OCI-LY7 (cell line): ENCODE data around the gene DGLUCY. TPM values are rescaled to one million over a fixed set of nuclear protein-coding genes. Genes with fewer than 3 reads are reported as not detected.

Source experiments
- BruUV-seq: library from RNA; stranded (reverse); fragments of 400-500 nt; replicated peaks from 2 replicates; lab custom pipeline; 2021; lab: Mats Ljungman, UMichigan
- CTCF ChIA-PET: fragments of 300-600 bp; sonication (Branson Sonifier 250); formaldehyde crosslinking; loops from one replicate; lab custom pipeline; 2022; ENCODE audit warnings: antibody characterized with exemption; ENCODE audit not compliant: unreplicated experiment; lab: Charles Lee
- POLR2A ChIA-PET: fragments of 300-600 bp; sonication (Branson Sonifier 250); formaldehyde crosslinking; loops from one replicate; lab custom pipeline; 2022; ENCODE audit warnings: antibody characterized with exemption; lab: Charles Lee
- DNase-seq: peaks from one replicate; pipeline ENCODE4 v3.0.0-alpha.2; 2015; ENCODE audit warnings: low spot score
- H2AFZ ChIP-seq: fragments of 200-600 bp; sonication (generic), shearing (Covaris generic); 2 replicates; pipeline ENCODE4 v1.6.1; 2014; ENCODE audit warnings: mild to moderate bottlenecking, antibody characterized with exemption, low read length, moderate library complexity
- H3K27ac ChIP-seq: fragments of 200-600 bp; sonication (generic); 2 replicates; pipeline ENCODE4 v1.5.1; 2014; ENCODE audit warnings: mixed run types, low read depth, mild to moderate bottlenecking, moderate library complexity, low read length, inconsistent platforms; ENCODE audit not compliant: poor library complexity, severe bottlenecking
- H3K36me3 ChIP-seq: fragments of 200-600 bp; sonication (generic); 2 replicates; pipeline ENCODE4 v1.6.1; 2014; ENCODE audit warnings: mild to moderate bottlenecking, antibody characterized with exemption, low read length, moderate library complexity, mixed read lengths; ENCODE audit not compliant: insufficient read depth
- H3K4me1 ChIP-seq: fragments of 200-600 bp; sonication (generic); 2 replicates; pipeline ENCODE4 v1.5.1; 2014; ENCODE audit warnings: mild to moderate bottlenecking, low read length; ENCODE audit not compliant: insufficient read depth, poor library complexity, severe bottlenecking
- H3K4me2 ChIP-seq: fragments of 200-600 bp; sonication (generic); 2 replicates; pipeline ENCODE4 v1.6.1; 2014; ENCODE audit warnings: mild to moderate bottlenecking, low read length
- H3K4me3 ChIP-seq: fragments of 200-600 bp; sonication (generic); 2 replicates; pipeline ENCODE4 v1.5.1; 2014; ENCODE audit warnings: mild to moderate bottlenecking, low read depth, low read length; ENCODE audit not compliant: poor library complexity, severe bottlenecking
- H3K79me2 ChIP-seq: fragments of 200-600 bp; sonication (generic); 2 replicates; pipeline ENCODE4 v1.6.1; 2016; ENCODE audit warnings: low read depth, mild to moderate bottlenecking, low read length, moderate library complexity, mixed read lengths; ENCODE audit not compliant: insufficient read depth
- H3K9me2 ChIP-seq: fragments of 200-600 bp; sonication (generic); 2 replicates; pipeline ENCODE4 v1.6.1; 2016; ENCODE audit warnings: mild to moderate bottlenecking, low read length, mixed read lengths; ENCODE audit not compliant: insufficient read depth
- H3K9me3 ChIP-seq: fragments of 200-600 bp; sonication (generic); 2 replicates; pipeline ENCODE4 v1.6.1; 2014; ENCODE audit warnings: mild to moderate bottlenecking, mixed run types, low read length, mixed read lengths
- H4K20me1 ChIP-seq: fragments of 200-600 bp; sonication (generic); 2 replicates; pipeline ENCODE4 v1.6.1; 2014; ENCODE audit warnings: mild to moderate bottlenecking, antibody characterized with exemption, low read length, moderate library complexity, mixed read lengths; ENCODE audit not compliant: insufficient read depth
- CTCF ChIP-seq: fragments of 200-600 bp; sonication (generic); conservative IDR thresholded peaks from 2 replicates; pipeline ENCODE4 v1.5.1; 2014; ENCODE audit warnings: mild to moderate bottlenecking, antibody characterized with exemption, low read length, moderate library complexity, mixed read lengths
- EZH2phosphoT487 ChIP-seq: fragments of 200-600 bp; sonication (generic); IDR thresholded peaks from 2 replicates; pipeline ENCODE4 v1.6.1; 2018; ENCODE audit warnings: low read depth, borderline replicate concordance, mild to moderate bottlenecking, mixed run types, antibody characterized with exemption, low read length, moderate library complexity, mixed read lengths
- intact Hi-C: fragments of 100-400 bp; cut with micrococcal nuclease; formaldehyde crosslinking; loops from one replicate; pipeline ENCODE4 v1.10.0; 2022; ENCODE audit not compliant: unreplicated experiment
- total RNA-seq, 2 experiments: library from RNA; depleted of rRNA in 1 of 2; stranded (reverse); fragments of >200 nt in 1 of 2; shearing (Covaris generic) in 1 of 2; gene quantifications; 2 replicates each; pipeline ENCODE4 v1.2.3, GENCODE V29; 2014 to 2022

The DGLUCY gene
- total RNA-seq, 2 experiments from 2014 or later: 37.6 to 56.8 TPM

DNA sequence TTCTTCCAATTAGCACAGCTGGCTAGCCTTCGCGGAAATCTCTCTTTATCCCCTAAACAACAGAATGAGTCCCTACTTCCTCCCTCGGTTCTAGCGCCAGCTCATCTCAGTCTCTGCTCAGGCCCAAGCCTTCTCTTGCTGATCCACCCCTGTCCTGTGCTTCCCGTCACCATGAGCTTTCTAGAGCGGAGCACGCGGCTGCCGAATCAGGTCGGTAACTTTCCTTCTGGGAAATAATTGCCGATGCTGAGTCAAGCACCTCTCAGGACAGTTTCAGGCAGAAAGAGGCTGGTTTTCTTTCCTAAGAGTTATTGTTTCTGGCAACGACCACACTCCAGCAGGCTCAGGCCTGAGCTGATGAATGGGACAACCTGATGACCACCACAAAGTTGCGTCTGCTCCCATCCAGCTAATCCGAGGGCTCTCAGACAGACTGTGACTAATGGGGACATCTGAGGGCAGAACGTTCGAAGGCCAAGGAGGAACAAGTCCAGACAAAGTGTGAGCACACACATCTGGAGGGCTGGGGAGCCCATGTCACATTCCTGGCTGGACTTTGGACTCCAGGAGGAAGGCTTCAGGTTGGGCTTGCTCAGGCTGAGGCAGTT is 144.2 kb downstream of the DGLUCY start:
- CTCF ChIA-PET: no interaction called here
- no TSS peak for BruUV-seq

DNA sequence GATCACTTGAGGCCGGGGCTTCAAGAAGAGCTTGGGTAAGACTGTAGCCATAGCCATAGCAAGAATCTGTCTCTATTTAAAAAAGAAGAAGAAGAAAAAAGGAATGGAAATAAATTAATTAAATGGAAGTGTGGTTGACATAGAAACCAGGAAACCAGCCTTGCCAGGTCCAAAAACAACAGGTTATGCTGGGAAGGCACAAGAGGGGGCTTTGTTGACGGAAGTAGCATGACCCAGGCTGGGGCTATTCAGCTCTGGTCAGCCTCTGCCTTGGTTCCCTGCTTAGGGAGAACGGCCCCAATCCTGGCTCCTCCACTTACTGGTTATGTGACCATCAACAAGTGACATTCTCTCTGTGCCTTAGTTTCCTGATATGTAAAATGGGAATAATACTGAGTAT is 145.0 kb downstream of the DGLUCY start:
- ChIA-PET POLR2A (interaction anchor here (1.0 kb wide), 1 partner anchor 9 kb away, joined by 3 read pairs; no protein-coding TSS in a partner anchor), CTCF (interaction anchor here (0.6 kb wide), 1 partner anchor 15 kb away, joined by 4 read pairs; no protein-coding TSS in a partner anchor)
- no peaks in the 10 kb centered on the region for H3K9me2 ChIP-seq
- peaks cover 36% of the 10 kb centered on the region for H3K4me1 ChIP-seq
- H3K36me3 ChIP-seq: no peaks in the 10 kb centered on the region
- no peak overlapping the region for H3K27ac ChIP-seq
- no peak overlapping the region for H3K4me2 ChIP-seq
- no peaks in the 10 kb centered on the region for H3K9me3 ChIP-seq
- no peak overlapping the region for H3K4me3 ChIP-seq
- intact Hi-C loops: no loop called here
- TF ChIP-seq CTCF (no peak), EZH2phosphoT487 (no peak)
- no peak for DNase-seq
- H3K79me2 ChIP-seq: no peaks in the 10 kb centered on the region
- no peak overlapping the region for H2AFZ ChIP-seq
- H4K20me1 ChIP-seq: no peaks in the 10 kb centered on the region
- BruUV-seq: no TSS peak

More for the DNA sequence above, 144.2 kb downstream of the DGLUCY start:
- Histone ChIP-seq H3K9me2 (no peaks in the 10 kb centered on the region), H2AFZ (peak overlapping the region; percentile 50; the same call in 1 of the 2 replicates), H3K4me2 (no peak overlapping the region), H3K4me1 (peaks cover 42% of the 10 kb centered on the region), H3K9me3 (no peaks in the 10 kb centered on the region), H4K20me1 (no peaks in the 10 kb centered on the region), H3K36me3 (no peaks in the 10 kb centered on the region), H3K4me3 (no peak overlapping the region), H3K27ac (no peak overlapping the region), H3K79me2 (no peaks in the 10 kb centered on the region)
- intact Hi-C loops: no loop called here
- no peak for TF ChIP-seq CTCF
- no peak for TF ChIP-seq EZH2phosphoT487
- POLR2A ChIA-PET: interaction anchor here (0.9 to 1.7 kb wide), 3 partner anchors 8 to 14 kb away, joined by 3 to 5 read pairs (median 4); partner anchors contain the start of gene GPR68
- DNase-seq: no peak

DNA sequence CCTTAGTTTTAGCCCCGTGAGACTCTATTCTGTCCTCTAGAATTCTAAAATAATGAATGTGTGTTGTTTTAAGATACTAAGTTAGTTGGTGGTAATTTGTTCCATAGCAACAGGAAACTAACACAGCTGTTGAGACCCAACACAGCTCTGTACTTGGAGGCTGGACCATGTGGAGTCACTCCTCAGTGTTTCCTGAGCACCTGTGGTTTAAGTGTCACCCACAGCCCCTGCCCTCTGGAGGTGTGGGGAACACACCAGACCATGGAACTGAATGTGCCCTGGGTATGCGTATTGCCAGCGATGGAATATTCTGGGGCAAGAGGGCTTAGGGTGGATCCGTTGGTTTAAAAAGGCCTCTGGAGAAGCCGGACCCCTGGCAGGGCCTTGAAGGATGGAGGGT is 147.2 kb downstream of the DGLUCY start:
- Histone ChIP-seq H3K4me1 (peaks cover 19% of the 10 kb centered on the region), H3K79me2 (no peaks in the 10 kb centered on the region), H3K9me2 (no peaks in the 10 kb centered on the region), H3K4me2 (no peak overlapping the region), H4K20me1 (no peaks in the 10 kb centered on the region), H3K4me3 (no peak overlapping the region), H3K27ac (no peak overlapping the region), H2AFZ (no peak overlapping the region), H3K9me3 (no peaks in the 10 kb centered on the region), H3K36me3 (no peaks in the 10 kb centered on the region)
- TF ChIP-seq EZH2phosphoT487 (no peak), CTCF (no peak)
- intact Hi-C loops: no loop called here
- DNase-seq: peak; percentile 33
- ChIA-PET POLR2A (interaction anchor here (0.6 to 0.8 kb wide), 2 partner anchors 21 to 75 kb away, joined by 3 read pairs; no protein-coding TSS in a partner anchor), CTCF (no interaction called here)
- BruUV-seq: no TSS peak
